Measurements from ENCODE around the gene TAS2R38. TPM values are rescaled to one million over a fixed set of nuclear protein-coding genes. Genes with fewer than 3 reads are reported as not detected.

Gene TAS2R38
- polyA plus RNA-seq, 4 donors, result 0.21 TPM; not detected in 3

- no peak overlapping the region for H3K27ac ChIP-seq (ENCODE audit: low read depth in 1 of 3, low read length in 2 of 3)
- FAIRE-seq, result no peak
Observed at GRCh38 chr7:141945356-141945755, 28.2 kb downstream of the TAS2R38 start.

DNA sequence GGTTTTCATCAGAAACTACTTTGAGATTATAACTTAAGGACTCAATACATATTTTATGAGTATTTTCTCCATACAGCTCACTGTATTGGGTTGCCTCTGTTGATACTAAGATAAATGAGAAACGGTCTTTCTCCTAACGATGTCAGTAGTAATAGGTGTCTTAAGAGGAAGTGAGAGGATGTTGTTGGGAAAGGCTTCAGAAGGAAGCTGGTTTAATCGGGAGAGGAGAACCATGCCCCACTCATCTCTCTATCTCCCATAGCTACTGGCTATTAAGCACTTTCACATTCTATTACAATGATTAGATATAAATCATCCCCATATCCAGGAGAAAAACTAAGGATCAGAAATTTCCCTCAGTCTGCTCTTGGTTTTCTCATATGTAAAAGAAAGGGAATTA, 28.8 kb downstream of the TAS2R38 start:
- FAIRE-seq (no peak), DNase-seq (no peak)
- Histone ChIP-seq H3K27ac (ENCODE audit: low read depth in 1 of 3, low read length in 2 of 3) (no peak overlapping the region), H3K9me3 (ENCODE audit: control insufficient read depth in 2 of 2, insufficient read depth in 1 of 2, low read depth in 1 of 2, low read length in 1 of 2) (peaks cover 0 to 3% of the 10 kb centered on the region in 2 donors), H3K4me1 (ENCODE audit: control insufficient read depth in 3 of 3, insufficient read depth in 2 of 3, low read depth in 1 of 3, low read length in 2 of 3) (no peaks in the 10 kb centered on the region), H3K4me3 (ENCODE audit: low read depth in 1 of 3, low read length in 3 of 3) (no peak overlapping the region), H3K36me3 (ENCODE audit: control insufficient read depth in 3 of 3, insufficient read depth in 2 of 3, low read depth in 1 of 3, low read length in 3 of 3) (no peaks in the 10 kb centered on the region), H3K27me3 (ENCODE audit: control insufficient read depth in 3 of 3, insufficient read depth in 3 of 3, low read length in 3 of 3) (no peaks in the 10 kb centered on the region)
- 82 to 87% (median 84%) methylated on average over 3 of the region's 3 CpGs for WGBS, 3 donors

More at GRCh38 chr7:141945356-141945755, 28.2 kb downstream of the TAS2R38 start:
- 63 to 77% (median 64%) methylated on average over 3 of the region's 3 CpGs for WGBS, 3 donors
- H3K27me3 ChIP-seq (ENCODE audit: control insufficient read depth in 3 of 3, insufficient read depth in 3 of 3, low read length in 3 of 3), result no peaks in the 10 kb centered on the region
- no peaks in the 10 kb centered on the region for H3K4me1 ChIP-seq (ENCODE audit: control insufficient read depth in 3 of 3, insufficient read depth in 2 of 3, low read depth in 1 of 3, low read length in 2 of 3)
- DNase-seq, result no peak
- no peak overlapping the region for H3K4me3 ChIP-seq (ENCODE audit: low read depth in 1 of 3, low read length in 3 of 3)
- peaks cover 0 to 3% of the 10 kb centered on the region in 2 donors for H3K9me3 ChIP-seq (ENCODE audit: control insufficient read depth in 2 of 2, insufficient read depth in 1 of 2, low read depth in 1 of 2, low read length in 1 of 2)
- no peaks in the 10 kb centered on the region for H3K36me3 ChIP-seq (ENCODE audit: control insufficient read depth in 3 of 3, insufficient read depth in 2 of 3, low read depth in 1 of 3, low read length in 3 of 3)

GRCh38 chr7:141943846-141944245, 29.7 kb downstream of the TAS2R38 start:
- DNase-seq, result no peak
- H3K27ac ChIP-seq (ENCODE audit: low read depth in 1 of 3, low read length in 2 of 3), result no peak overlapping the region
- H3K4me3 ChIP-seq (ENCODE audit: low read depth in 1 of 3, low read length in 3 of 3), result no peak overlapping the region
- H3K36me3 ChIP-seq (ENCODE audit: control insufficient read depth in 3 of 3, insufficient read depth in 2 of 3, low read depth in 1 of 3, low read length in 3 of 3), result no peaks in the 10 kb centered on the region
- WGBS, 3 donors, result 64 to 84% (median 77%) methylated on average over 1 of the region's 1 CpG
- no peaks in the 10 kb centered on the region for H3K4me1 ChIP-seq (ENCODE audit: control insufficient read depth in 3 of 3, insufficient read depth in 2 of 3, low read depth in 1 of 3, low read length in 2 of 3)
- FAIRE-seq, result no peak
- H3K27me3 ChIP-seq (ENCODE audit: control insufficient read depth in 3 of 3, insufficient read depth in 3 of 3, low read length in 3 of 3), result no peaks in the 10 kb centered on the region
- peaks cover 0 to 3% of the 10 kb centered on the region in 2 donors for H3K9me3 ChIP-seq (ENCODE audit: control insufficient read depth in 2 of 2, insufficient read depth in 1 of 2, low read depth in 1 of 2, low read length in 1 of 2)

DNA sequence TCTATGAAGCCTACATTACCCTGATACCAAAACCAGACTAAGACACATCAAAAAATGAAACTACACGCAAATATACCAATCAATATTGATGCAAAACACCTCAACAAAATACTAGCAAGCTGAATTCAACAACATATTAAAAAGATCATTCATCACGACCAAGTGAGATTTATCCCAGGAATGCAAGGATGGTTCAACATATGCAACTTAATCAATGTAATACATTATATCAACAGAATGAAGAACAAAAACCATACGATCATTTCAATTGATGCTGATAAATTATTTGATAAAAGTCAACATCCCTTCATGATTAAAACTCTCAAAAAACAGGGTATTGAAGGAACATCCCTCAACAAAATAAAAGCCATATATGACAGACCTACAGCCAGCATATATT, 32.5 kb downstream of the TAS2R38 start:
- no peak for DNase-seq
- Histone ChIP-seq H3K27me3 (ENCODE audit: control insufficient read depth in 3 of 3, insufficient read depth in 3 of 3, low read length in 3 of 3) (no peaks in the 10 kb centered on the region), H3K4me3 (ENCODE audit: low read depth in 1 of 3, low read length in 3 of 3) (no peak overlapping the region), H3K36me3 (ENCODE audit: control insufficient read depth in 3 of 3, insufficient read depth in 2 of 3, low read depth in 1 of 3, low read length in 3 of 3) (no peaks in the 10 kb centered on the region), H3K4me1 (ENCODE audit: control insufficient read depth in 3 of 3, insufficient read depth in 2 of 3, low read depth in 1 of 3, low read length in 2 of 3) (no peaks in the 10 kb centered on the region), H3K9me3 (ENCODE audit: control insufficient read depth in 2 of 2, insufficient read depth in 1 of 2, low read depth in 1 of 2, low read length in 1 of 2) (peaks cover 0 to 10% of the 10 kb centered on the region in 2 donors), H3K27ac (ENCODE audit: low read depth in 1 of 3, low read length in 2 of 3) (no peak overlapping the region)
- FAIRE-seq, result no peak
- 86 to 94% (median 88%) methylated on average over 3 of the region's 3 CpGs for WGBS, 3 donors

- Histone ChIP-seq H3K27me3 (ENCODE audit: control insufficient read depth in 3 of 3, insufficient read depth in 3 of 3, low read length in 3 of 3) (no peaks in the 10 kb centered on the region), H3K36me3 (ENCODE audit: control insufficient read depth in 3 of 3, insufficient read depth in 2 of 3, low read depth in 1 of 3, low read length in 3 of 3) (no peaks in the 10 kb centered on the region), H3K4me3 (ENCODE audit: low read depth in 1 of 3, low read length in 3 of 3) (no peak overlapping the region), H3K4me1 (ENCODE audit: control insufficient read depth in 3 of 3, insufficient read depth in 2 of 3, low read depth in 1 of 3, low read length in 2 of 3) (no peaks in the 10 kb centered on the region), H3K9me3 (ENCODE audit: control insufficient read depth in 2 of 2, insufficient read depth in 1 of 2, low read depth in 1 of 2, low read length in 1 of 2) (no peaks in the 10 kb centered on the region), H3K27ac (ENCODE audit: low read depth in 1 of 3, low read length in 2 of 3) (no peak overlapping the region)
- 83 to 91% (median 88%) methylated on average over 5 of the region's 5 CpGs for WGBS, 3 donors
- DNase-seq (no peak), FAIRE-seq (no peak)
Observed at GRCh38 chr7:141930211-141930610, 43.4 kb downstream of the TAS2R38 start.

DNA sequence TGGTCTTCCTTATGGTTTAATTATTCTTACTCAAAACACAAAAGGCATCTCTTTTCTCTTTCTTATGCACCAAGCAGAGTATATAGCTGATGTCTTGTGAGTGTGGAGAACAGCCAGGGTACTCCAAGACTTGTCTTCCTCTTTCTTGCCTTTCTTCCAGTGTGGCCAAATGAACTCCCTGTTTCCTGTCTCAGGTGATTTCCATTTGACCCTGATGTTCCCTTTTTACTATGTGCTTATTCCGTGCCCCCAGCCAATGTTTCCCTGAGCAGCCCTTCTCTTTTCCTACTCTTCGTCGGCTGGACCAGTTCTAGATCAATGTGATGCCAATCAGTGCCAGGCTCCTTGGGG, 44.8 kb downstream of the TAS2R38 start:
- no peak overlapping the region for H3K27ac ChIP-seq (ENCODE audit: low read depth in 1 of 3, low read length in 2 of 3)

GRCh38 chr7:141928146-141928844, 45.3 kb downstream of the TAS2R38 start:
- no peaks in the 10 kb centered on the region for H3K27me3 ChIP-seq (ENCODE audit: control insufficient read depth in 3 of 3, insufficient read depth in 3 of 3, low read length in 3 of 3)
- no peaks in the 10 kb centered on the region for H3K9me3 ChIP-seq (ENCODE audit: control insufficient read depth in 2 of 2, insufficient read depth in 1 of 2, low read depth in 1 of 2, low read length in 1 of 2)
- no peaks in the 10 kb centered on the region for H3K4me1 ChIP-seq (ENCODE audit: control insufficient read depth in 3 of 3, insufficient read depth in 2 of 3, low read depth in 1 of 3, low read length in 2 of 3)
- no peak overlapping the region for H3K4me3 ChIP-seq (ENCODE audit: low read depth in 1 of 3, low read length in 3 of 3)
- no peak for FAIRE-seq
- H3K27ac ChIP-seq (ENCODE audit: low read depth in 1 of 3, low read length in 2 of 3), result no peak overlapping the region
- 68 to 85% (median 76%) methylated on average over 2 of the region's 2 CpGs for WGBS, 3 donors
- no peaks in the 10 kb centered on the region for H3K36me3 ChIP-seq (ENCODE audit: control insufficient read depth in 3 of 3, insufficient read depth in 2 of 3, low read depth in 1 of 3, low read length in 3 of 3)
- DNase-seq, result no peak

More for the DNA sequence above, 44.8 kb downstream of the TAS2R38 start:
- no peak for DNase-seq
- Histone ChIP-seq H3K36me3 (ENCODE audit: control insufficient read depth in 3 of 3, insufficient read depth in 2 of 3, low read depth in 1 of 3, low read length in 3 of 3) (no peaks in the 10 kb centered on the region), H3K4me3 (ENCODE audit: low read depth in 1 of 3, low read length in 3 of 3) (no peak overlapping the region), H3K4me1 (ENCODE audit: control insufficient read depth in 3 of 3, insufficient read depth in 2 of 3, low read depth in 1 of 3, low read length in 2 of 3) (no peaks in the 10 kb centered on the region), H3K9me3 (ENCODE audit: control insufficient read depth in 2 of 2, insufficient read depth in 1 of 2, low read depth in 1 of 2, low read length in 1 of 2) (no peaks in the 10 kb centered on the region), H3K27me3 (ENCODE audit: control insufficient read depth in 3 of 3, insufficient read depth in 3 of 3, low read length in 3 of 3) (no peaks in the 10 kb centered on the region)
- WGBS, 3 donors, result 83 to 91% (median 87%) methylated on average over 3 of the region's 3 CpGs
- no peak for FAIRE-seq

All from small intestine (tissue), 7 donors.